ENCODE results near the gene NAP1L5.

GRCh38 chr4:88702782-88703181, 5.2 kb upstream of the NAP1L5 start:
- TF ChIP-seq POLR2A (IDR thresholded peaks at IDR 0.05) (no peak), POLR2AphosphoS5 (IDR thresholded peaks at IDR 0.05) (no peak), CTCF (IDR thresholded peaks at IDR 0.05) (no peak)
